HG02884 (cell line): ENCODE results near the gene FGGY.
"Not testable (repeated sequence)": the region's sequence is repeated elsewhere in the genome, so short reads cannot be mapped to it uniquely, and the experiment has no call there.

Experiments used
- ATAC-seq: cut with Tn5 transposase; IDR thresholded peaks from one replicate; pipeline ENCODE4 v1.9.1; 2021; ENCODE audit warnings: mild to moderate bottlenecking, moderate library complexity; ENCODE audit not compliant: unreplicated experiment

Gene FGGY

GRCh38 chr1:59296358-59297256 lies at the start of gene FGGY:
Gene FGGY, plus strand, starts transcription at chr1:59297094. Its CDS starts 24,456 bp downstream, at chr1:59321550.
- ATAC-seq: peak; percentile 93

- no peak for ATAC-seq
Measured at GRCh38 chr1:59248758-59249157, 48.1 kb upstream of the FGGY start.

- ATAC-seq: no peak
Measured at GRCh38 chr1:59249396-59250137, 47.3 kb upstream of the FGGY start.

- not testable (repeated sequence) for ATAC-seq
Measured at GRCh38 chr1:59251061-59251460, 45.8 kb upstream of the FGGY start.

- ATAC-seq: not testable (repeated sequence)
Measured at GRCh38 chr1:59256429-59256828, 40.5 kb upstream of the FGGY start.

GRCh38 chr1:59258412-59259032 lies 38.4 kb upstream of the FGGY start:
- ATAC-seq: no peak

- no peak for ATAC-seq
Measured at GRCh38 chr1:59261537-59261936, 35.4 kb upstream of the FGGY start.

- no peak for ATAC-seq
Measured at GRCh38 chr1:59262631-59263030, 34.3 kb upstream of the FGGY start.

GRCh38 chr1:59263111-59263510 lies 33.8 kb upstream of the FGGY start:
- ATAC-seq: no peak

- ATAC-seq: no peak
Measured at GRCh38 chr1:59265622-59266021, 31.3 kb upstream of the FGGY start.

GRCh38 chr1:59266180-59266926 lies 30.5 kb upstream of the FGGY start:
- peak; percentile 76 for ATAC-seq

- ATAC-seq: peak; percentile 39
Measured at GRCh38 chr1:59266927-59267293, 30.0 kb upstream of the FGGY start.

GRCh38 chr1:59268406-59268805 lies 28.5 kb upstream of the FGGY start:
- ATAC-seq: no peak

GRCh38 chr1:59271561-59272260 lies 25.2 kb upstream of the FGGY start:
- no peak for ATAC-seq

GRCh38 chr1:59272507-59272906 lies 24.4 kb upstream of the FGGY start:
- peak; percentile 89 for ATAC-seq

- ATAC-seq: no peak
Measured at GRCh38 chr1:59276439-59276851, 20.4 kb upstream of the FGGY start.

- ATAC-seq: no peak
Measured at GRCh38 chr1:59278780-59279354, 18.0 kb upstream of the FGGY start.

- ATAC-seq: no peak
Measured at GRCh38 chr1:59279645-59280044, 17.2 kb upstream of the FGGY start.

GRCh38 chr1:59282951-59283350 lies 13.9 kb upstream of the FGGY start:
- ATAC-seq: no peak

- no peak for ATAC-seq
Measured at GRCh38 chr1:59285691-59286090, 11.2 kb upstream of the FGGY start.
